Stimulated activated CD4-positive, alpha-beta T cell treated with anti-CD3 and anti-CD28 coated beads, Interleukin-4, amount 100 ng/mL, for 4 hours (primary cell): ENCODE results near the gene SRSF6.
"Not testable (repeated sequence)": the region's sequence is repeated elsewhere in the genome, so short reads cannot be mapped to it uniquely, and the experiment has no call there.

Experiments used
- DNase-seq, 2 experiments: peaks; one replicate each; pipeline ENCODE4 v3.0.0-alpha.2; 2020

Gene SRSF6

GRCh38 chr20:43490038-43490437 is 32.3 kb downstream of the SRSF6 start:
- no peak for DNase-seq

GRCh38 chr20:43492101-43492500 is 34.4 kb downstream of the SRSF6 start:
- no peak for DNase-seq

GRCh38 chr20:43495388-43495787 is 37.7 kb downstream of the SRSF6 start:
- no peak for DNase-seq

GRCh38 chr20:43502021-43502420 is 44.3 kb downstream of the SRSF6 start:
- DNase-seq, result not testable (repeated sequence)

GRCh38 chr20:43506238-43506637 is 48.5 kb downstream of the SRSF6 start:
- DNase-seq, result no peak

- peak in 1 of 2 experiments; percentile 20 for DNase-seq
Measured at GRCh38 chr20:43507150-43508080, 49.7 kb downstream of the SRSF6 start, which contains the start of gene L3MBTL1. Gene L3MBTL1 (plus strand): TSS chr20:43507697. CDS start chr20:43513504, 5,807 bp downstream.

GRCh38 chr20:43508106-43508505 is 50.4 kb downstream of the SRSF6 start:
- no peak for DNase-seq

GRCh38 chr20:43508604-43509040 is 50.9 kb downstream of the SRSF6 start:
- DNase-seq, result no peak

GRCh38 chr20:43511879-43512278 is 54.2 kb downstream of the SRSF6 start:
- no peak for DNase-seq

- no peak for DNase-seq
Measured at GRCh38 chr20:43513372-43513930, 55.8 kb downstream of the SRSF6 start.
